SK-N-SH (cell line): Measurements from ENCODE around the gene AGR3. TPM values are rescaled to one million over a fixed set of nuclear protein-coding genes. Genes with fewer than 3 reads are reported as not detected.

ENCODE experiments used
- CTCF ChIA-PET: fragments of 300-600, 350-600 bp; formaldehyde crosslinking; extraction: SDS; loops from one replicate; lab custom pipeline; 2021; lab: Yijun Ruan, JAX
- POLR2A ChIA-PET: fragments of 350-600 bp; sonication (Branson Sonifier 250); formaldehyde crosslinking; extraction: SDS; loops from one replicate; lab custom pipeline; 2020; ENCODE audit warnings: antibody characterized with exemption, inconsistent platforms; lab: Yijun Ruan, JAX
- DNase-seq: peaks from one replicate; pipeline ENCODE4 v3.0.0; 2012
- H2AFZ ChIP-seq: fragments of 200-600 bp; sonication (generic); 2 replicates; pipeline ENCODE4 v1.8.1; 2016; ENCODE audit warnings: antibody characterized with exemption, mild to moderate bottlenecking, low read depth
- H3F3A ChIP-seq: fragments of 200-600 bp; sonication (generic); replicated peaks from 2 replicates; pipeline ENCODE3; 2016; ENCODE audit warnings: antibody characterized with exemption, mild to moderate bottlenecking; ENCODE audit not compliant: insufficient read depth
- H3K27ac ChIP-seq, 2 experiments: fragments of 200-500 bp in 1 of 2; fragments of 200-600 bp in 1 of 2; sonication (Bioruptor generic) in 1 of 2; sonication (generic), shearing (Covaris generic) in 1 of 2; 2 replicates each; pipeline versions ENCODE4 v1.5.1 to v1.6.1; 2014 to 2016; ENCODE audit warnings: low read depth in 2 of 2, inconsistent platforms in 1 of 2, low read length in 1 of 2, mild to moderate bottlenecking in 1 of 2, mixed read lengths in 1 of 2
- H3K27me3 ChIP-seq: fragments of 200-600 bp; sonication (generic), shearing (Covaris generic); 2 replicates; pipeline ENCODE4 v1.6.1; 2016; ENCODE audit warnings: mixed run types; ENCODE audit not compliant: insufficient read depth
- H3K36me3 ChIP-seq, 2 experiments: fragments of 200-500 bp in 1 of 2; fragments of 200-600 bp in 1 of 2; sonication (Bioruptor generic) in 1 of 2; sonication (generic) in 1 of 2; replicated peaks in 1 of 2; 2 replicates each; pipeline versions ENCODE3 to v1.5.1; 2014 to 2016; ENCODE audit warnings: low read length in 1 of 2, mild to moderate bottlenecking in 1 of 2; ENCODE audit not compliant: insufficient read depth in 2 of 2, control insufficient read depth in 1 of 2
- H3K4me1 ChIP-seq, 2 experiments: fragments of 200-500 bp in 1 of 2; fragments of 200-600 bp in 1 of 2; sonication (Bioruptor generic) in 1 of 2; sonication (generic), shearing (Covaris generic) in 1 of 2; 2 replicates each; pipeline versions ENCODE4 v1.5.1 to v1.6.1; 2014 to 2016; ENCODE audit warnings: low read depth in 1 of 2, low read length in 1 of 2, mixed run types in 1 of 2; ENCODE audit not compliant: insufficient read depth in 2 of 2, control insufficient read depth in 1 of 2
- H3K4me2 ChIP-seq: fragments of 200-600 bp; sonication (generic), shearing (Covaris generic); 2 replicates; pipeline ENCODE4 v1.6.1; 2017; ENCODE audit warnings: mixed run types
- H3K4me3 ChIP-seq, 2 experiments: fragments of 200-500 bp in 1 of 2; fragments of 200-600 bp in 1 of 2; sonication (Bioruptor generic) in 1 of 2; sonication (generic), shearing (Covaris generic) in 1 of 2; 2 replicates each; pipeline versions ENCODE4 v1.5.1 to v1.8.1; 2014 to 2016; ENCODE audit warnings: low read depth in 2 of 2, inconsistent platforms in 1 of 2, low read length in 1 of 2, mild to moderate bottlenecking in 1 of 2, mixed read lengths in 1 of 2, moderate library complexity in 1 of 2
- H3K79me2 ChIP-seq: fragments of 200-600 bp; sonication (generic); 2 replicates; pipeline ENCODE4 v1.8.1; 2017; ENCODE audit warnings: mild to moderate bottlenecking; ENCODE audit not compliant: insufficient read depth
- H3K9ac ChIP-seq: fragments of 200-600 bp; sonication (generic); 2 replicates; pipeline ENCODE4 v1.6.1; 2017; ENCODE audit warnings: mixed run types
- H3K9me2 ChIP-seq: fragments of 200-600 bp; sonication (generic); 2 replicates; pipeline ENCODE4 v1.6.1; 2017; ENCODE audit warnings: mixed run types
- H3K9me3 ChIP-seq: fragments of 200-600 bp; sonication (generic); 2 replicates; pipeline ENCODE4 v1.6.1; 2017; ENCODE audit warnings: mixed run types, mild to moderate bottlenecking, moderate library complexity
- H4K20me1 ChIP-seq: fragments of 200-600 bp; sonication (generic); 2 replicates; pipeline ENCODE4 v1.6.1; 2017; ENCODE audit warnings: mild to moderate bottlenecking, mixed run types; ENCODE audit not compliant: insufficient read depth
- ELF1 ChIP-seq: IDR thresholded peaks from 2 replicates; pipeline ENCODE4 v1.4.0; 2012
- EZH2phosphoT487 ChIP-seq: fragments of 200-600 bp; sonication (generic); IDR thresholded peaks from 2 replicates; pipeline ENCODE4 v1.6.1; 2017; ENCODE audit warnings: low read depth, mixed run types, mild to moderate bottlenecking, antibody characterized with exemption, moderate library complexity, borderline replicate concordance
- FOSL2 ChIP-seq: IDR thresholded peaks from 2 replicates; pipeline ENCODE4 v1.4.0; 2012; ENCODE audit warnings: low read depth, mild to moderate bottlenecking, moderate library complexity, borderline replicate concordance
- FOXM1 ChIP-seq: IDR thresholded peaks from 2 replicates; pipeline ENCODE4 v1.4.0; 2012; ENCODE audit warnings: low read depth, mild to moderate bottlenecking
- GABPA ChIP-seq: IDR thresholded peaks from 2 replicates; pipeline ENCODE4 v1.4.0; 2012; ENCODE audit warnings: low read depth, mild to moderate bottlenecking
- GATA2 ChIP-seq: sonication (generic); formaldehyde crosslinking; IDR thresholded peaks from 2 replicates; pipeline ENCODE4 v1.5.0; 2020; ENCODE audit warnings: mild to moderate bottlenecking, missing genetic modification reagents
- MEF2A ChIP-seq: IDR thresholded peaks from 2 replicates; pipeline ENCODE4 v1.4.0; 2012; ENCODE audit warnings: low read depth, borderline replicate concordance
- MXI1 ChIP-seq: IDR thresholded peaks from 2 replicates; pipeline ENCODE4 v1.6.1; 2012; ENCODE audit warnings: mild to moderate bottlenecking, low read depth, low read length, improper control_type of control experiment
- NFIC ChIP-seq: IDR thresholded peaks from 2 replicates; pipeline ENCODE4 v1.4.0; 2012; ENCODE audit warnings: borderline replicate concordance
- NRF1 ChIP-seq: IDR thresholded peaks from 2 replicates; pipeline ENCODE4 v1.6.1; 2012; ENCODE audit warnings: low read depth, mild to moderate bottlenecking, low read length
- POLR2AphosphoS5 ChIP-seq: IDR thresholded peaks from 2 replicates; pipeline ENCODE4 v1.6.1; 2012; ENCODE audit warnings: low read depth, low read length
- SIN3A ChIP-seq: IDR thresholded peaks from 2 replicates; pipeline ENCODE4 v1.6.1; 2012; ENCODE audit warnings: low read depth, mild to moderate bottlenecking, low read length, moderate library complexity, borderline replicate concordance
- SMC3 ChIP-seq: IDR thresholded peaks from 2 replicates; pipeline ENCODE4 v1.6.1; 2012; ENCODE audit warnings: low read depth, low read length, improper control_type of control experiment
- TCF12 ChIP-seq: IDR thresholded peaks from 2 replicates; pipeline ENCODE4 v1.4.0; 2012
- TEAD4 ChIP-seq: IDR thresholded peaks from 2 replicates; pipeline ENCODE4 v1.4.0; 2012; ENCODE audit warnings: mild to moderate bottlenecking, borderline replicate concordance; ENCODE audit not compliant: insufficient read depth
- WGBS: methylation state at CpG from one replicate; pipeline ENCODE4 v1.1.6; 2017; ENCODE audit warnings: low lambda C conversion rate; 5-methylcytosine and 5-hydroxymethylcytosine counted together
- polyA plus RNA-seq, 3 experiments: library from polyadenylated mRNA; depleted of rRNA; stranded (reverse); fragments of >200 nt; gene quantifications; 2 replicates each; pipeline ENCODE4 v1.2.3, GENCODE V29; 2012
- TF ChIP-seq, protein P1 (sequence below): IDR thresholded peaks from 2 replicates; pipeline ENCODE4 v1.6.1; 2012; ENCODE audit warnings: mild to moderate bottlenecking, low read depth, low read length, moderate library complexity
- TF ChIP-seq, protein P2 (sequence below): fragments of 150-350 bp; IDR thresholded peaks from 2 replicates; pipeline ENCODE4 v1.6.1; 2016; ENCODE audit warnings: mild to moderate bottlenecking, low read depth, low read length
- TF ChIP-seq, protein P3 (sequence below): IDR thresholded peaks from 2 replicates; pipeline ENCODE4 v1.4.0; 2012; ENCODE audit warnings: low read depth

The AGR3 gene
- polyA plus RNA-seq, 1 of the 3 experiments (the other 2 are of a cell fraction) = not detected

DNA sequence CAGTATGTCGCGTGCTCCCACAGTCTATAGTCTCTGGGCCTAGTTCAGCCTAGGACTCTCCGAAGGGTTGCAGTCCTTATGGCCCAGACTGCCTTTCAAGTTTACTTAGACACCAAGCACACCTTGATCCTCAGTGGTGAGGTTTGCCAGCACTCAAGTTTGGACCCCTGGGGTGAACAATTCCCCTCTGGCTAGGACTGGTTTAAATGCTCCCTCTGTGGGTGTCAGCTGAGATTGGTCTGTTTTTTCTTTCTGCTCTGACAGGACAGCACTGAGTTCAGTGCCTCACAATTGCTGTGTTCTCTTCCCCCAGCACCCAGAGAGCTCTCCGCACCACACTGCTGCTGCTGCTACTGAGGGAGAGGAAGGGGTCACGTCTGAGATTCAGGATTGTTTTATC lies 31.9 kb upstream of the AGR3 start:
- no peak for DNase-seq
- no peaks in the 10 kb centered on the region for H3K27me3 ChIP-seq
- ChIA-PET CTCF (interaction anchor here (0.7 to 1.5 kb wide), 3 partner anchors 14 to 218 kb away, joined by 3 to 5 read pairs (median 4); no protein-coding TSS in a partner anchor), POLR2A (no interaction called here)
- no peak overlapping the region for H3K4me2 ChIP-seq
- H3K27ac ChIP-seq = no peak overlapping the region
- H2AFZ ChIP-seq = no peak overlapping the region
- H3K9me2 ChIP-seq = no peaks in the 10 kb centered on the region
- no peaks in the 10 kb centered on the region for H3K9me3 ChIP-seq
- no peaks in the 10 kb centered on the region for H4K20me1 ChIP-seq
- no peak for TF ChIP-seq FOXM1
- no peak for TF ChIP-seq MXI1
- TF ChIP-seq TCF12 = no peak
- TF ChIP-seq SIN3A = no peak
- TF ChIP-seq SMC3 = no peak
- TF ChIP-seq GATA2 (CRISPR knock-in tag) = no peak
- no peak for TF ChIP-seq NFIC
- no peak for TF ChIP-seq NRF1
- TF ChIP-seq, protein P1, sequence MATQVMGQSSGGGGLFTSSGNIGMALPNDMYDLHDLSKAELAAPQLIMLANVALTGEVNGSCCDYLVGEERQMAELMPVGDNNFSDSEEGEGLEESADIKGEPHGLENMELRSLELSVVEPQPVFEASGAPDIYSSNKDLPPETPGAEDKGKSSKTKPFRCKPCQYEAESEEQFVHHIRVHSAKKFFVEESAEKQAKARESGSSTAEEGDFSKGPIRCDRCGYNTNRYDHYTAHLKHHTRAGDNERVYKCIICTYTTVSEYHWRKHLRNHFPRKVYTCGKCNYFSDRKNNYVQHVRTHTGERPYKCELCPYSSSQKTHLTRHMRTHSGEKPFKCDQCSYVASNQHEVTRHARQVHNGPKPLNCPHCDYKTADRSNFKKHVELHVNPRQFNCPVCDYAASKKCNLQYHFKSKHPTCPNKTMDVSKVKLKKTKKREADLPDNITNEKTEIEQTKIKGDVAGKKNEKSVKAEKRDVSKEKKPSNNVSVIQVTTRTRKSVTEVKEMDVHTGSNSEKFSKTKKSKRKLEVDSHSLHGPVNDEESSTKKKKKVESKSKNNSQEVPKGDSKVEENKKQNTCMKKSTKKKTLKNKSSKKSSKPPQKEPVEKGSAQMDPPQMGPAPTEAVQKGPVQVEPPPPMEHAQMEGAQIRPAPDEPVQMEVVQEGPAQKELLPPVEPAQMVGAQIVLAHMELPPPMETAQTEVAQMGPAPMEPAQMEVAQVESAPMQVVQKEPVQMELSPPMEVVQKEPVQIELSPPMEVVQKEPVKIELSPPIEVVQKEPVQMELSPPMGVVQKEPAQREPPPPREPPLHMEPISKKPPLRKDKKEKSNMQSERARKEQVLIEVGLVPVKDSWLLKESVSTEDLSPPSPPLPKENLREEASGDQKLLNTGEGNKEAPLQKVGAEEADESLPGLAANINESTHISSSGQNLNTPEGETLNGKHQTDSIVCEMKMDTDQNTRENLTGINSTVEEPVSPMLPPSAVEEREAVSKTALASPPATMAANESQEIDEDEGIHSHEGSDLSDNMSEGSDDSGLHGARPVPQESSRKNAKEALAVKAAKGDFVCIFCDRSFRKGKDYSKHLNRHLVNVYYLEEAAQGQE = no peak
- TF ChIP-seq, protein P2, sequence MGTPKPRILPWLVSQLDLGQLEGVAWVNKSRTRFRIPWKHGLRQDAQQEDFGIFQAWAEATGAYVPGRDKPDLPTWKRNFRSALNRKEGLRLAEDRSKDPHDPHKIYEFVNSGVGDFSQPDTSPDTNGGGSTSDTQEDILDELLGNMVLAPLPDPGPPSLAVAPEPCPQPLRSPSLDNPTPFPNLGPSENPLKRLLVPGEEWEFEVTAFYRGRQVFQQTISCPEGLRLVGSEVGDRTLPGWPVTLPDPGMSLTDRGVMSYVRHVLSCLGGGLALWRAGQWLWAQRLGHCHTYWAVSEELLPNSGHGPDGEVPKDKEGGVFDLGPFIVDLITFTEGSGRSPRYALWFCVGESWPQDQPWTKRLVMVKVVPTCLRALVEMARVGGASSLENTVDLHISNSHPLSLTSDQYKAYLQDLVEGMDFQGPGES = no peak
- TF ChIP-seq ELF1 = no peak
- TF ChIP-seq, protein P3, sequence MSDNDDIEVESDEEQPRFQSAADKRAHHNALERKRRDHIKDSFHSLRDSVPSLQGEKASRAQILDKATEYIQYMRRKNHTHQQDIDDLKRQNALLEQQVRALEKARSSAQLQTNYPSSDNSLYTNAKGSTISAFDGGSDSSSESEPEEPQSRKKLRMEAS = no peak
- no peak for TF ChIP-seq FOSL2
- TF ChIP-seq GABPA = no peak
- no peak for TF ChIP-seq MEF2A
- no peak for TF ChIP-seq EZH2phosphoT487
- TF ChIP-seq TEAD4 = no peak
- no peak for TF ChIP-seq POLR2AphosphoS5
- H3K4me3 ChIP-seq = no peak overlapping the region
- H3K9ac ChIP-seq = no peak overlapping the region
- peaks cover 0 to 10% of the 10 kb centered on the region in 2 experiments; a peak in 1 of 4 replicates for H3K4me1 ChIP-seq
- H3F3A ChIP-seq = no peaks in the 10 kb centered on the region
- WGBS = 59% methylated on average over 5 of the region's 5 CpGs
- no peaks in the 10 kb centered on the region for H3K79me2 ChIP-seq
- no peaks in the 10 kb centered on the region for H3K36me3 ChIP-seq
